Loucy (cell line): ENCODE data around the gene CEACAM16.

Experiments
- H2AFZ ChIP-seq: fragments of 200-600 bp; sonication (generic); 2 replicates; pipeline ENCODE4 v1.6.0; 2016; ENCODE audit warnings: antibody characterized with exemption, mild to moderate bottlenecking, low read length, moderate library complexity
- H3F3A ChIP-seq: fragments of 200-600 bp; 2 replicates; pipeline ENCODE4 v1.6.0; 2016; ENCODE audit warnings: antibody characterized with exemption, low read depth, mild to moderate bottlenecking
- H3K27me3 ChIP-seq: fragments of 200-600 bp; sonication (generic); 2 replicates; pipeline ENCODE4 v1.6.1; 2014; ENCODE audit warnings: low read length, mild to moderate bottlenecking; ENCODE audit not compliant: insufficient read depth, poor library complexity, severe bottlenecking
- H3K36me3 ChIP-seq: fragments of 200-600 bp; sonication (generic); 2 replicates; pipeline ENCODE4 v1.6.1; 2016; ENCODE audit warnings: low read length; ENCODE audit not compliant: insufficient read depth
- H3K4me1 ChIP-seq: fragments of 200-600 bp; sonication (generic); 2 replicates; pipeline ENCODE4 v1.5.1; 2014; ENCODE audit warnings: low read length, mild to moderate bottlenecking; ENCODE audit not compliant: insufficient read depth, poor library complexity, severe bottlenecking
- H3K4me2 ChIP-seq: fragments of 200-600 bp; sonication (generic); 2 replicates; pipeline ENCODE4 v1.6.0; 2014; ENCODE audit warnings: antibody characterized with exemption, low read length, low read depth, mild to moderate bottlenecking; ENCODE audit not compliant: poor library complexity, severe bottlenecking
- H3K4me3 ChIP-seq: fragments of 200-600 bp; sonication (generic); 2 replicates; pipeline ENCODE4 v1.5.1; 2014; ENCODE audit warnings: low read length, mild to moderate bottlenecking, mixed read lengths; ENCODE audit not compliant: poor library complexity, severe bottlenecking
- H3K79me2 ChIP-seq: fragments of 200-600 bp; sonication (generic); 2 replicates; pipeline ENCODE4 v1.6.1; 2014; ENCODE audit warnings: low read length; ENCODE audit not compliant: insufficient read depth
- H3K9ac ChIP-seq: fragments of 200-600 bp; sonication (generic); 2 replicates; pipeline ENCODE4 v1.6.0; 2014; ENCODE audit warnings: mild to moderate bottlenecking, low read depth, low read length, moderate library complexity; ENCODE audit not compliant: poor library complexity, severe bottlenecking
- H3K9me2 ChIP-seq: fragments of 200-600 bp; sonication (generic); replicated peaks from 2 replicates; pipeline ENCODE4 v1.6.1; 2016; ENCODE audit warnings: low read depth, low read length, mixed read lengths
- H3K9me3 ChIP-seq: fragments of 200-600 bp; sonication (generic); 2 replicates; pipeline ENCODE4 v1.6.1; 2014; ENCODE audit warnings: mild to moderate bottlenecking, antibody characterized with exemption, low read length, low read depth; ENCODE audit not compliant: insufficient read depth
- H4K20me1 ChIP-seq: fragments of 200-600 bp; sonication (generic); 2 replicates; pipeline ENCODE4 v1.6.0; 2014; ENCODE audit warnings: antibody characterized with exemption, low read length, mild to moderate bottlenecking; ENCODE audit not compliant: insufficient read depth, poor library complexity, severe bottlenecking
- CTCF ChIP-seq: fragments of 200-600 bp; sonication (generic); conservative IDR thresholded peaks from 2 replicates; pipeline ENCODE4 v1.5.1; 2014; ENCODE audit warnings: mild to moderate bottlenecking, antibody characterized with exemption, low read length
- EZH2phosphoT487 ChIP-seq: fragments of 200-600 bp; IDR thresholded peaks from 2 replicates; pipeline ENCODE4 v1.6.1; 2018; ENCODE audit warnings: antibody characterized with exemption, mild to moderate bottlenecking, moderate library complexity, borderline replicate concordance

Gene CEACAM16

GRCh38 chr19:44663996-44664395 is 35.0 kb upstream of the CEACAM16 start:
- Histone ChIP-seq H4K20me1 (no peaks in the 10 kb centered on the region), H3K79me2 (no peaks in the 10 kb centered on the region), H3K4me3 (no peak overlapping the region), H3F3A (no peaks in the 10 kb centered on the region), H3K9me2 (no peaks in the 10 kb centered on the region), H2AFZ (no peak overlapping the region), H3K36me3 (no peaks in the 10 kb centered on the region), H3K9ac (no peak overlapping the region), H3K27me3 (no peaks in the 10 kb centered on the region), H3K4me2 (no peak overlapping the region), H3K9me3 (no peaks in the 10 kb centered on the region), H3K4me1 (no peaks in the 10 kb centered on the region)
- TF ChIP-seq CTCF = no peak
- no peak for TF ChIP-seq EZH2phosphoT487

GRCh38 chr19:44664976-44665375 is 34.0 kb upstream of the CEACAM16 start:
- Histone ChIP-seq H4K20me1 (no peaks in the 10 kb centered on the region), H3K4me1 (no peaks in the 10 kb centered on the region), H2AFZ (no peak overlapping the region), H3K36me3 (no peaks in the 10 kb centered on the region), H3K9me3 (no peaks in the 10 kb centered on the region), H3K79me2 (no peaks in the 10 kb centered on the region), H3K27me3 (no peaks in the 10 kb centered on the region), H3K9me2 (no peaks in the 10 kb centered on the region), H3F3A (no peaks in the 10 kb centered on the region), H3K9ac (no peak overlapping the region), H3K4me3 (no peak overlapping the region), H3K4me2 (no peak overlapping the region)
- no peak for TF ChIP-seq EZH2phosphoT487
- TF ChIP-seq CTCF = no peak

- TF ChIP-seq CTCF (no peak), EZH2phosphoT487 (no peak)
- no peaks in the 10 kb centered on the region for H3K27me3 ChIP-seq
- no peaks in the 10 kb centered on the region for H3K79me2 ChIP-seq
- no peaks in the 10 kb centered on the region for H3K9me2 ChIP-seq
- H3F3A ChIP-seq = no peaks in the 10 kb centered on the region
- H3K36me3 ChIP-seq = no peaks in the 10 kb centered on the region
- no peak overlapping the region for H2AFZ ChIP-seq
- no peak overlapping the region for H3K4me3 ChIP-seq
- no peak overlapping the region for H3K4me2 ChIP-seq
- H3K9ac ChIP-seq = no peak overlapping the region
- H3K9me3 ChIP-seq = no peaks in the 10 kb centered on the region
- H4K20me1 ChIP-seq = no peaks in the 10 kb centered on the region
- no peaks in the 10 kb centered on the region for H3K4me1 ChIP-seq
These were observed 31.9 kb upstream of the CEACAM16 start for GRCh38 chr19:44666852-44667556.
